HG03442 (cell line): ENCODE results near the gene CDC37L1.

Experiments
- ATAC-seq: cut with Tn5 transposase; IDR thresholded peaks from one replicate; pipeline ENCODE4 v1.9.1; 2021; ENCODE audit warnings: mild to moderate bottlenecking, moderate library complexity; ENCODE audit not compliant: unreplicated experiment

CDC37L1 gene

GRCh38 chr9:4667681-4668080 is 11.7 kb upstream of the CDC37L1 start:
- ATAC-seq: no peak

GRCh38 chr9:4668604-4669003 is 10.8 kb upstream of the CDC37L1 start:
- no peak for ATAC-seq

- ATAC-seq: no peak
Observed at GRCh38 chr9:4669890-4670289, 9.5 kb upstream of the CDC37L1 start.

GRCh38 chr9:4670591-4670990 is 8.8 kb upstream of the CDC37L1 start:
- ATAC-seq: no peak

- no peak for ATAC-seq
Observed at GRCh38 chr9:4671737-4672136, 7.6 kb upstream of the CDC37L1 start.

- ATAC-seq: no peak
Observed at GRCh38 chr9:4674783-4675182, 4.6 kb upstream of the CDC37L1 start.

GRCh38 chr9:4677392-4677791 is 2.0 kb upstream of the CDC37L1 start:
- no peak for ATAC-seq

- no peak for ATAC-seq
Observed at GRCh38 chr9:4678679-4679267, 596 bp upstream of the CDC37L1 start.

GRCh38 chr9:4680173-4680525 is 780 bp downstream of the CDC37L1 start:
- ATAC-seq: no peak

GRCh38 chr9:4680750-4681149 is 1.4 kb downstream of the CDC37L1 start:
- no peak for ATAC-seq

- ATAC-seq: no peak
Observed at GRCh38 chr9:4684820-4685219, 5.5 kb downstream of the CDC37L1 start.

GRCh38 chr9:4686112-4686511 is 6.7 kb downstream of the CDC37L1 start:
- no peak for ATAC-seq

GRCh38 chr9:4686584-4686983 is 7.2 kb downstream of the CDC37L1 start:
- ATAC-seq: no peak

GRCh38 chr9:4689021-4689420 is 9.7 kb downstream of the CDC37L1 start:
- ATAC-seq: no peak

- ATAC-seq: peak; percentile 73
Observed at GRCh38 chr9:4689687-4690104, 10.3 kb downstream of the CDC37L1 start.

- peak; percentile 37 for ATAC-seq
Observed at GRCh38 chr9:4690144-4690543, 10.8 kb downstream of the CDC37L1 start.

GRCh38 chr9:4691795-4692194 is 12.4 kb downstream of the CDC37L1 start:
- no peak for ATAC-seq

- ATAC-seq: no peak
Observed at GRCh38 chr9:4700091-4700490, 20.7 kb downstream of the CDC37L1 start.

GRCh38 chr9:4700932-4701331 is 21.6 kb downstream of the CDC37L1 start:
- no peak for ATAC-seq

GRCh38 chr9:4701526-4701925 is 22.2 kb downstream of the CDC37L1 start:
- ATAC-seq: no peak

GRCh38 chr9:4704129-4704528 is 24.8 kb downstream of the CDC37L1 start:
- ATAC-seq: no peak

GRCh38 chr9:4706021-4706420 is 26.7 kb downstream of the CDC37L1 start:
- no peak for ATAC-seq

GRCh38 chr9:4706971-4707622 is 27.7 kb downstream of the CDC37L1 start:
- no peak for ATAC-seq
